Measurements from ENCODE around the gene RPS6KC1.

Gene RPS6KC1

GRCh38 chr1:213179784-213180183, 128.7 kb downstream of the RPS6KC1 start:
- Histone ChIP-seq H3K4me3 (ENCODE audit: low read depth, low read length, poor library complexity, severe bottlenecking) (no peak overlapping the region), H3F3A (ENCODE audit: insufficient read depth, low read length) (no peaks in the 10 kb centered on the region), H4K20me1 (ENCODE audit: insufficient read depth, low read length) (no peaks in the 10 kb centered on the region), H3K27ac (ENCODE audit: low read depth, low read length, poor library complexity, severe bottlenecking) (no peak overlapping the region), H3K4me1 (ENCODE audit: insufficient read depth, low read length, severe bottlenecking) (no peaks in the 10 kb centered on the region), H3K9ac (ENCODE audit: low read length) (no peak overlapping the region), H3K27me3 (ENCODE audit: insufficient read depth, low read length) (no peaks in the 10 kb centered on the region), H3K4me2 (ENCODE audit: low read length) (no peak overlapping the region), H3K36me3 (ENCODE audit: insufficient read depth, low read length) (no peaks in the 10 kb centered on the region), H3K9me2 (ENCODE audit: low read depth, low read length) (no peaks in the 10 kb centered on the region), H3K79me2 (ENCODE audit: insufficient read depth, low read length) (no peaks in the 10 kb centered on the region), H3K9me3 (ENCODE audit: low read length) (no peaks in the 10 kb centered on the region), H2AFZ (ENCODE audit: low read length) (no peak overlapping the region)
- no peak for TF ChIP-seq EZH2 (IDR thresholded peaks at IDR 0.05; ENCODE audit: borderline replicate concordance, low read length)
- TF ChIP-seq CTCF (IDR thresholded peaks at IDR 0.05; ENCODE audit: low read length), result no peak

GRCh38 chr1:213180833-213181232, 129.8 kb downstream of the RPS6KC1 start:
- Histone ChIP-seq H3K4me2 (ENCODE audit: low read length) (no peak overlapping the region), H3K9me3 (ENCODE audit: low read length) (no peaks in the 10 kb centered on the region), H3F3A (ENCODE audit: insufficient read depth, low read length) (no peaks in the 10 kb centered on the region), H3K79me2 (ENCODE audit: insufficient read depth, low read length) (no peaks in the 10 kb centered on the region), H3K36me3 (ENCODE audit: insufficient read depth, low read length) (no peaks in the 10 kb centered on the region), H4K20me1 (ENCODE audit: insufficient read depth, low read length) (no peaks in the 10 kb centered on the region), H3K27ac (ENCODE audit: low read depth, low read length, poor library complexity, severe bottlenecking) (no peak overlapping the region), H3K27me3 (ENCODE audit: insufficient read depth, low read length) (no peaks in the 10 kb centered on the region), H3K9me2 (ENCODE audit: low read depth, low read length) (no peaks in the 10 kb centered on the region), H2AFZ (ENCODE audit: low read length) (no peak overlapping the region), H3K4me3 (ENCODE audit: low read depth, low read length, poor library complexity, severe bottlenecking) (no peak overlapping the region), H3K4me1 (ENCODE audit: insufficient read depth, low read length, severe bottlenecking) (no peaks in the 10 kb centered on the region), H3K9ac (ENCODE audit: low read length) (no peak overlapping the region)
- TF ChIP-seq CTCF (IDR thresholded peaks at IDR 0.05; ENCODE audit: low read length), result no peak
- no peak for TF ChIP-seq EZH2 (IDR thresholded peaks at IDR 0.05; ENCODE audit: borderline replicate concordance, low read length)

GRCh38 chr1:213183036-213183672, 132.1 kb downstream of the RPS6KC1 start:
- no peak overlapping the region for H3K4me2 ChIP-seq (ENCODE audit: low read length)
- TF ChIP-seq EZH2 (IDR thresholded peaks at IDR 0.05; ENCODE audit: borderline replicate concordance, low read length) (no peak), CTCF (IDR thresholded peaks at IDR 0.05; ENCODE audit: low read length) (no peak)
- no peaks in the 10 kb centered on the region for H4K20me1 ChIP-seq (ENCODE audit: insufficient read depth, low read length)
- H3F3A ChIP-seq (ENCODE audit: insufficient read depth, low read length), result no peaks in the 10 kb centered on the region
- no peak overlapping the region for H2AFZ ChIP-seq (ENCODE audit: low read length)
- no peak overlapping the region for H3K9ac ChIP-seq (ENCODE audit: low read length)
- no peaks in the 10 kb centered on the region for H3K9me2 ChIP-seq (ENCODE audit: low read depth, low read length)
- no peaks in the 10 kb centered on the region for H3K36me3 ChIP-seq (ENCODE audit: insufficient read depth, low read length)
- no peaks in the 10 kb centered on the region; the same call in 1 of the 2 replicates for H3K9me3 ChIP-seq (ENCODE audit: low read length)
- H3K79me2 ChIP-seq (ENCODE audit: insufficient read depth, low read length), result no peaks in the 10 kb centered on the region
- H3K4me3 ChIP-seq (ENCODE audit: low read depth, low read length, poor library complexity, severe bottlenecking), result no peak overlapping the region
- no peak overlapping the region for H3K27ac ChIP-seq (ENCODE audit: low read depth, low read length, poor library complexity, severe bottlenecking)
- no peaks in the 10 kb centered on the region for H3K4me1 ChIP-seq (ENCODE audit: insufficient read depth, low read length, severe bottlenecking)
- no peaks in the 10 kb centered on the region for H3K27me3 ChIP-seq (ENCODE audit: insufficient read depth, low read length)

All from OCI-LY1 (cell line).